Measurements from ENCODE around the gene EGR4. TPM values are rescaled to one million over a fixed set of nuclear protein-coding genes. Genes with fewer than 3 reads are reported as not detected.

The EGR4 gene
- total and polyA plus RNA-seq, 4 donors, result 0.02 TPM; not detected in 3

DNA sequence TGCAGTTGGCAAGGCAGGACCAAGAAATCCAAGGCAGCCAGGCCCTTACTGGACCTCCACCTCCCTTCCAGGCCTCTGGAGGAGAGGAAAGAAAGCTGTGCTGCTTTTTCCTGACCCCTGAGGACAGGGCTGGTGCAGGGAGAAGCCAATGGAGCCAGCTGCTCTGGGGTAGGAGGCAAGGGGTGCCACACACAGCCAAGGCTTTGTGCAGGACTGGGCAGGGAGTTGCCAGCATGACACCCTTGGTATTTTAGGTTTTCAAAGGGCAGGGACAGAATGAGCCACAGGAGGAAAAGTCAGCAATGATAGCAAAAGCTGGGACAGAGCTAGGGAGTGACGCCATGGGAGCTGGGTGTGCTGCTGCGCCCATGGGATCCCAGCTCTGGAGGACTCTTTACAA lies 36.3 kb downstream of the EGR4 start:
- Histone ChIP-seq H3K27me3 (ENCODE audit: control insufficient read depth in 4 of 4, insufficient read depth in 4 of 4, low read length in 3 of 4) (no peaks in the 10 kb centered on the region), H3K36me3 (ENCODE audit: control insufficient read depth in 4 of 4, insufficient read depth in 3 of 4, low read depth in 1 of 4, low read length in 3 of 4) (peaks cover 4 to 23% (median 14%) of the 10 kb centered on the region in 4 donors), H3K9me3 (ENCODE audit: control insufficient read depth in 4 of 4, low read length in 3 of 4) (no peaks in the 10 kb centered on the region), H3K27ac (ENCODE audit: low read depth in 1 of 2, low read length in 2 of 2) (no peak overlapping the region), H3K9ac (ENCODE audit: low read depth in 1 of 2, low read length in 2 of 2) (no peak overlapping the region), H3K4me3 (ENCODE audit: low read depth in 1 of 3, low read length in 3 of 3) (no peak overlapping the region), H3K4me1 (ENCODE audit: control insufficient read depth in 4 of 4, insufficient read depth in 4 of 4, low read length in 3 of 4) (no peaks in the 10 kb centered on the region)
- TF ChIP-seq RAD21 (IDR thresholded peaks at IDR 0.05) (no peak), TAF1 (conservative IDR thresholded peaks at IDR 0.05) (no peak), JUND (IDR thresholded peaks at IDR 0.05) (no peak), HNF4G (IDR thresholded peaks at IDR 0.05) (no peak), NR2F2 (IDR thresholded peaks at IDR 0.05) (no peak), HNF4A (conservative IDR thresholded peaks at IDR 0.05) (no peak), SP1 (IDR thresholded peaks at IDR 0.05) (no peak)
- TF ChIP-seq, protein P1, sequence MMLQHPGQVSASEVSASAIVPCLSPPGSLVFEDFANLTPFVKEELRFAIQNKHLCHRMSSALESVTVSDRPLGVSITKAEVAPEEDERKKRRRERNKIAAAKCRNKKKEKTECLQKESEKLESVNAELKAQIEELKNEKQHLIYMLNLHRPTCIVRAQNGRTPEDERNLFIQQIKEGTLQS (IDR thresholded peaks at IDR 0.05), result no peak
- TF ChIP-seq, protein P2, sequence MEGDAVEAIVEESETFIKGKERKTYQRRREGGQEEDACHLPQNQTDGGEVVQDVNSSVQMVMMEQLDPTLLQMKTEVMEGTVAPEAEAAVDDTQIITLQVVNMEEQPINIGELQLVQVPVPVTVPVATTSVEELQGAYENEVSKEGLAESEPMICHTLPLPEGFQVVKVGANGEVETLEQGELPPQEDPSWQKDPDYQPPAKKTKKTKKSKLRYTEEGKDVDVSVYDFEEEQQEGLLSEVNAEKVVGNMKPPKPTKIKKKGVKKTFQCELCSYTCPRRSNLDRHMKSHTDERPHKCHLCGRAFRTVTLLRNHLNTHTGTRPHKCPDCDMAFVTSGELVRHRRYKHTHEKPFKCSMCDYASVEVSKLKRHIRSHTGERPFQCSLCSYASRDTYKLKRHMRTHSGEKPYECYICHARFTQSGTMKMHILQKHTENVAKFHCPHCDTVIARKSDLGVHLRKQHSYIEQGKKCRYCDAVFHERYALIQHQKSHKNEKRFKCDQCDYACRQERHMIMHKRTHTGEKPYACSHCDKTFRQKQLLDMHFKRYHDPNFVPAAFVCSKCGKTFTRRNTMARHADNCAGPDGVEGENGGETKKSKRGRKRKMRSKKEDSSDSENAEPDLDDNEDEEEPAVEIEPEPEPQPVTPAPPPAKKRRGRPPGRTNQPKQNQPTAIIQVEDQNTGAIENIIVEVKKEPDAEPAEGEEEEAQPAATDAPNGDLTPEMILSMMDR (IDR thresholded peaks at IDR 0.05; ENCODE audit: low read depth, low read length, missing input control), result no peak
- TF ChIP-seq, protein P3, sequence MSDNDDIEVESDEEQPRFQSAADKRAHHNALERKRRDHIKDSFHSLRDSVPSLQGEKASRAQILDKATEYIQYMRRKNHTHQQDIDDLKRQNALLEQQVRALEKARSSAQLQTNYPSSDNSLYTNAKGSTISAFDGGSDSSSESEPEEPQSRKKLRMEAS (IDR thresholded peaks at IDR 0.05), result no peak
- WGBS, result 95% methylated on average over 2 of the region's 2 CpGs
- no peak for DNase-seq (ENCODE audit: low spot score)

DNA sequence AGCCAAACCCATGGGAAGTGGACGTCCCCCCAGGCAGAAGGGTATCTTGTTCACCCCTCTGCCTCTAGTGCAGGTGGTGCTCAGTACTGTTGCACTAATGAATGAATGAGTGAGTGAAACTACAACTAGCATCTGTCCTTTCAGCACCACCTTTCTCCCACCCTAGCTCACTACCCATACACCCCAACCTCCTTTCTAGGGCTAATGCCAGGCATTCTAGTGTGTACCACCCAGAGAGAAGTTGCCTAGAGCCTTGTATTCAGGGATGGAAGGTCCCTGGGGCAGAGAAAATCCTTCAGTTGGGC lies 36.8 kb downstream of the EGR4 start:
- TF ChIP-seq, protein P2 (IDR thresholded peaks at IDR 0.05; ENCODE audit: low read depth, low read length, missing input control), result no peak
- TF ChIP-seq SP1 (IDR thresholded peaks at IDR 0.05), result no peak
- TF ChIP-seq RXRA (IDR thresholded peaks at IDR 0.05), result no peak
- TF ChIP-seq JUND (IDR thresholded peaks at IDR 0.05), result no peak
- no peak for TF ChIP-seq FOXA2 (IDR thresholded peaks at IDR 0.05)
- no peak for TF ChIP-seq YY1 (IDR thresholded peaks at IDR 0.05)
- Histone ChIP-seq H3K27ac (ENCODE audit: low read depth in 1 of 2, low read length in 2 of 2) (no peak overlapping the region), H3K9ac (ENCODE audit: low read depth in 1 of 2, low read length in 2 of 2) (no peak overlapping the region), H3K4me1 (ENCODE audit: control insufficient read depth in 4 of 4, insufficient read depth in 4 of 4, low read length in 3 of 4) (no peaks in the 10 kb centered on the region), H3K27me3 (ENCODE audit: control insufficient read depth in 4 of 4, insufficient read depth in 4 of 4, low read length in 3 of 4) (no peaks in the 10 kb centered on the region), H3K36me3 (ENCODE audit: control insufficient read depth in 4 of 4, insufficient read depth in 3 of 4, low read depth in 1 of 4, low read length in 3 of 4) (peaks cover 4 to 27% (median 16%) of the 10 kb centered on the region in 4 donors), H3K9me3 (ENCODE audit: control insufficient read depth in 4 of 4, low read length in 3 of 4) (no peaks in the 10 kb centered on the region), H3K4me3 (ENCODE audit: low read depth in 1 of 3, low read length in 3 of 3) (no peak overlapping the region)
- 89% methylated on average over 1 of the region's 1 CpG for WGBS
- DNase-seq (ENCODE audit: low spot score), result no peak

GRCh38 chr2:73255907-73256617 lies 37.3 kb downstream of the EGR4 start:
- Histone ChIP-seq H3K27ac (ENCODE audit: low read depth in 1 of 2, low read length in 2 of 2) (no peak overlapping the region), H3K4me1 (ENCODE audit: control insufficient read depth in 4 of 4, insufficient read depth in 4 of 4, low read length in 3 of 4) (no peaks in the 10 kb centered on the region), H3K27me3 (ENCODE audit: control insufficient read depth in 4 of 4, insufficient read depth in 4 of 4, low read length in 3 of 4) (no peaks in the 10 kb centered on the region), H3K9me3 (ENCODE audit: control insufficient read depth in 4 of 4, low read length in 3 of 4) (no peaks in the 10 kb centered on the region), H3K9ac (ENCODE audit: low read depth in 1 of 2, low read length in 2 of 2) (no peak overlapping the region), H3K4me3 (ENCODE audit: low read depth in 1 of 3, low read length in 3 of 3) (no peak overlapping the region), H3K36me3 (ENCODE audit: control insufficient read depth in 4 of 4, insufficient read depth in 3 of 4, low read depth in 1 of 4, low read length in 3 of 4) (peaks cover 4 to 32% (median 17%) of the 10 kb centered on the region in 4 donors)
- DNase-seq (ENCODE audit: low spot score), result no peak
- WGBS, result 73% methylated on average over 5 of the region's 5 CpGs
- TF ChIP-seq, protein P1 (IDR thresholded peaks at IDR 0.05), result no peak
- no peak for TF ChIP-seq EGR1 (IDR thresholded peaks at IDR 0.05; ENCODE audit: low read depth in 2 of 2)
- TF ChIP-seq, protein P3 (IDR thresholded peaks at IDR 0.05), result no peak
- no peak for TF ChIP-seq YY1 (IDR thresholded peaks at IDR 0.05)
- TF ChIP-seq HNF4A (conservative IDR thresholded peaks at IDR 0.05), result no peak
- TF ChIP-seq FOXA2 (IDR thresholded peaks at IDR 0.05), result no peak
- no peak for TF ChIP-seq FOXA1 (IDR thresholded peaks at IDR 0.05)
- TF ChIP-seq REST (IDR thresholded peaks at IDR 0.05), result no peak
- TF ChIP-seq GABPA (IDR thresholded peaks at IDR 0.05 in 1 of 2, conservative IDR thresholded peaks at IDR 0.05 in 1 of 2), result no peak

All from liver (tissue), 9 donors.